PC-3 (cell line): ENCODE data around the gene MYO18A. TPM values are rescaled to one million over a fixed set of nuclear protein-coding genes. Genes with fewer than 3 reads are reported as not detected.
"Not testable (repeated sequence)": the region's sequence is repeated elsewhere in the genome, so short reads cannot be mapped to it uniquely, and the experiment has no call there.

Experiments used
- ATAC-seq: fragments of 200-7000 bp; cut with Tn5 transposase; 2 replicates; pipeline ENCODE4 v1.9.1; 2020; ENCODE audit warnings: mild to moderate bottlenecking, moderate library complexity
- BruUV-seq: library from RNA; stranded (reverse); fragments of 400-500 nt; replicated peaks from 2 replicates; lab custom pipeline; 2021; lab: Mats Ljungman, UMichigan
- CTCF ChIA-PET: fragments of 300-600 bp; sonication (Branson Sonifier 250); formaldehyde crosslinking; loops from one replicate; lab custom pipeline; 2022; ENCODE audit warnings: antibody characterized with exemption; lab: Charles Lee
- POLR2A ChIA-PET: fragments of 300-600 bp; sonication (Branson Sonifier 250); formaldehyde crosslinking; loops from one replicate; lab custom pipeline; 2022; ENCODE audit warnings: antibody characterized with exemption; ENCODE audit not compliant: unreplicated experiment; lab: Charles Lee
- DNase-seq: peaks from one replicate; pipeline ENCODE4 v3.0.0-alpha.2; 2015
- H2AFZ ChIP-seq: fragments of 300-600 bp; sonication (generic); 2 replicates; pipeline ENCODE4 v1.6.0; 2016; ENCODE audit warnings: antibody characterized with exemption, low read length
- H3F3A ChIP-seq: fragments of 300-600 bp; sonication (generic); one replicate; pipeline ENCODE4 v1.6.0; 2017; ENCODE audit warnings: antibody characterized with exemption, low read length, control low read depth, mild to moderate bottlenecking; ENCODE audit not compliant: unreplicated experiment
- H3K27ac ChIP-seq: fragments of 300-600 bp; sonication (generic); 2 replicates; pipeline ENCODE4 v1.5.1; 2016; ENCODE audit warnings: mild to moderate bottlenecking, low read length
- H3K27me3 ChIP-seq: fragments of 300-600 bp; sonication (generic); 2 replicates; pipeline ENCODE4 v1.6.1; 2016; ENCODE audit warnings: low read length, mixed read lengths
- H3K36me3 ChIP-seq: fragments of 300-600 bp; sonication (generic); 2 replicates; pipeline ENCODE4 v1.6.1; 2016; ENCODE audit warnings: low read depth, mixed run types, low read length, mixed read lengths
- H3K4me1 ChIP-seq: fragments of 300-600 bp; sonication (generic); 2 replicates; pipeline ENCODE4 v1.5.1; 2016; ENCODE audit warnings: low read length; ENCODE audit not compliant: insufficient read depth
- H3K4me2 ChIP-seq: fragments of 300-600 bp; sonication (generic); 2 replicates; pipeline ENCODE4 v1.6.0; 2016; ENCODE audit warnings: low read length
- H3K4me3 ChIP-seq: fragments of 300-600 bp; sonication (generic); 2 replicates; pipeline ENCODE4 v1.5.1; 2016; ENCODE audit warnings: mild to moderate bottlenecking, low read length, mixed read lengths
- H3K79me2 ChIP-seq: fragments of 300-600 bp; sonication (generic); 2 replicates; pipeline ENCODE4 v1.6.1; 2017; ENCODE audit warnings: low read length, mixed read lengths
- H3K9ac ChIP-seq: fragments of 300-600 bp; sonication (generic); 2 replicates; pipeline ENCODE4 v1.6.0; 2016; ENCODE audit warnings: mild to moderate bottlenecking, low read length
- H3K9me2 ChIP-seq: fragments of 300-600 bp; sonication (generic); replicated peaks from 2 replicates; pipeline ENCODE4 v1.6.1; 2016; ENCODE audit warnings: mixed run types, low read length, mixed read lengths
- H3K9me3 ChIP-seq: fragments of 300-600 bp; sonication (generic); 2 replicates; pipeline ENCODE4 v1.6.1; 2016; ENCODE audit warnings: low read length, mixed read lengths
- H4K20me1 ChIP-seq: fragments of 300-600 bp; sonication (generic); 2 replicates; pipeline ENCODE4 v1.6.1; 2016; ENCODE audit warnings: low read length, mixed read lengths
- EZH2 ChIP-seq: fragments of 300-600 bp; sonication (generic); IDR thresholded peaks from one replicate; pipeline ENCODE4 v1.6.1; 2017; ENCODE audit warnings: antibody characterized with exemption, mild to moderate bottlenecking, low read length; ENCODE audit not compliant: unreplicated experiment
- EZH2phosphoT487 ChIP-seq: fragments of 300-600 bp; sonication (generic); IDR thresholded peaks from 2 replicates; pipeline ENCODE4 v1.6.1; 2018; ENCODE audit warnings: mild to moderate bottlenecking, antibody characterized with exemption, low read length, borderline replicate concordance
- intact Hi-C: fragments of 100-400 bp; cut with micrococcal nuclease; formaldehyde crosslinking; loops from 2 replicates; pipeline ENCODE4 v1.9.0; 2023
- total RNA-seq: library from RNA; depleted of rRNA; stranded (reverse); fragments of >200 nt; gene quantifications from 2 replicates; pipeline ENCODE4 v1.2.3, GENCODE V29; 2014
- TF ChIP-seq, protein P1 (sequence below): fragments of 300-600 bp; sonication (generic); conservative IDR thresholded peaks from 2 replicates; pipeline ENCODE4 v1.5.1; 2017; ENCODE audit warnings: antibody characterized with exemption, low read depth, mild to moderate bottlenecking, low read length

MYO18A gene
- total RNA-seq, 1 experiment from 2014 or later: 28.0 TPM

GRCh38 chr17:29170682-29171081 is 9.5 kb downstream of the MYO18A start:
- Histone ChIP-seq H3K4me3 (no peak overlapping the region), H3F3A (no peaks in the 10 kb centered on the region), H3K27ac (no peak overlapping the region), H3K79me2 (0 out of 2 replicates have a peak, but pooled peaks cover 12% of the 10 kb centered on the region), H3K9me3 (no peaks in the 10 kb centered on the region), H3K4me2 (no peak overlapping the region), H3K9me2 (no peaks in the 10 kb centered on the region), H4K20me1 (no peaks in the 10 kb centered on the region), H3K27me3 (no peaks in the 10 kb centered on the region), H3K4me1 (no peaks in the 10 kb centered on the region), H3K36me3 (no peaks in the 10 kb centered on the region; the same call in 1 of the 2 replicates), H3K9ac (no peak overlapping the region), H2AFZ (no peak overlapping the region)
- intact Hi-C loops: no loop called here
- POLR2A ChIA-PET: no interaction called here
- no TSS peak for BruUV-seq
- no peak for ATAC-seq
- TF ChIP-seq EZH2: no peak
- TF ChIP-seq, protein P1, sequence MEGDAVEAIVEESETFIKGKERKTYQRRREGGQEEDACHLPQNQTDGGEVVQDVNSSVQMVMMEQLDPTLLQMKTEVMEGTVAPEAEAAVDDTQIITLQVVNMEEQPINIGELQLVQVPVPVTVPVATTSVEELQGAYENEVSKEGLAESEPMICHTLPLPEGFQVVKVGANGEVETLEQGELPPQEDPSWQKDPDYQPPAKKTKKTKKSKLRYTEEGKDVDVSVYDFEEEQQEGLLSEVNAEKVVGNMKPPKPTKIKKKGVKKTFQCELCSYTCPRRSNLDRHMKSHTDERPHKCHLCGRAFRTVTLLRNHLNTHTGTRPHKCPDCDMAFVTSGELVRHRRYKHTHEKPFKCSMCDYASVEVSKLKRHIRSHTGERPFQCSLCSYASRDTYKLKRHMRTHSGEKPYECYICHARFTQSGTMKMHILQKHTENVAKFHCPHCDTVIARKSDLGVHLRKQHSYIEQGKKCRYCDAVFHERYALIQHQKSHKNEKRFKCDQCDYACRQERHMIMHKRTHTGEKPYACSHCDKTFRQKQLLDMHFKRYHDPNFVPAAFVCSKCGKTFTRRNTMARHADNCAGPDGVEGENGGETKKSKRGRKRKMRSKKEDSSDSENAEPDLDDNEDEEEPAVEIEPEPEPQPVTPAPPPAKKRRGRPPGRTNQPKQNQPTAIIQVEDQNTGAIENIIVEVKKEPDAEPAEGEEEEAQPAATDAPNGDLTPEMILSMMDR: no peak
- TF ChIP-seq EZH2phosphoT487: no peak
- CTCF ChIA-PET: no interaction called here
- no peak for DNase-seq

GRCh38 chr17:29169806-29170591 is 10.2 kb downstream of the MYO18A start:
- Histone ChIP-seq H3K4me2 (no peak overlapping the region), H3K27me3 (no peaks in the 10 kb centered on the region), H3K79me2 (0 out of 2 replicates have a peak, but pooled peaks cover 8% of the 10 kb centered on the region), H2AFZ (no peak overlapping the region), H4K20me1 (no peaks in the 10 kb centered on the region), H3K4me1 (no peaks in the 10 kb centered on the region), H3K4me3 (no peak overlapping the region), H3K36me3 (no peaks in the 10 kb centered on the region; the same call in 1 of the 2 replicates), H3K9me2 (no peaks in the 10 kb centered on the region), H3F3A (no peaks in the 10 kb centered on the region), H3K9me3 (no peaks in the 10 kb centered on the region), H3K27ac (no peak overlapping the region), H3K9ac (no peak overlapping the region)
- CTCF ChIA-PET: no interaction called here
- DNase-seq (no peak), ATAC-seq (no peak)
- TF ChIP-seq EZH2: no peak
- TF ChIP-seq, protein P1: no peak
- intact Hi-C loops: no loop called here
- POLR2A ChIA-PET: no interaction called here
- BruUV-seq: no TSS peak

GRCh38 chr17:29168759-29169126 is 11.5 kb downstream of the MYO18A start:
- H3K27ac ChIP-seq, H2AFZ ChIP-seq, BruUV-seq, ATAC-seq, H3K9me3 ChIP-seq, POLR2A ChIA-PET, H3K4me3 ChIP-seq, H3K27me3 ChIP-seq, H3K36me3 ChIP-seq, H3F3A ChIP-seq, H3K4me2 ChIP-seq, DNase-seq, CTCF ChIA-PET, H3K79me2 ChIP-seq, H3K4me1 ChIP-seq, H3K9ac ChIP-seq, intact Hi-C loops, H4K20me1 ChIP-seq, H3K9me2 ChIP-seq: not testable (repeated sequence)
